Activated naive CD8-positive, alpha-beta T cell treated with anti-CD3 and anti-CD28 coated beads, Interleukin-2, amount 50 U/mL, for 16 hours (primary cell): Measurements from ENCODE around the gene SLC35G1.

Experiments used
- DNase-seq: peaks from one replicate; pipeline ENCODE4 v3.0.0-alpha.2; 2020; ENCODE audit warnings: low read depth, low spot score

The SLC35G1 gene

DNA sequence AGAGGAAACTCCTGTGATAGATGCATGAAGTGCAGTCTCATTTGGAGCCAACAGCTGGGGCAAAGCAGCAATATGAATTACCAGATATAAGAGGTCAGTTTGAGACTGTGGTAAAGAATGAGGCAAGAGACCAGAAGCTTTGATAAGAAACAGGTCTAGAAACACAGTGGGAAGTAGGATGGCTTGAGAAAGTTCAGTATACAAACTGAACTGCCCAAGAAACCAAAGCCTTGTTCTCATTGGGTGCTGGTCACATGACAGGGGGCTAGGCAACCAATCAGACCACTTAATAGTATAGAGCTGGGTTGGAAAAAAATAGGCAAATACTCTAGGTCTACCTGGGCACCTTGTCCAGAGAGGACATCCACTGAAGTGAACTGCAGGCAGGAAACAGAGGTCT lies 53.7 kb downstream of the SLC35G1 start:
- DNase-seq, result no peak

DNA sequence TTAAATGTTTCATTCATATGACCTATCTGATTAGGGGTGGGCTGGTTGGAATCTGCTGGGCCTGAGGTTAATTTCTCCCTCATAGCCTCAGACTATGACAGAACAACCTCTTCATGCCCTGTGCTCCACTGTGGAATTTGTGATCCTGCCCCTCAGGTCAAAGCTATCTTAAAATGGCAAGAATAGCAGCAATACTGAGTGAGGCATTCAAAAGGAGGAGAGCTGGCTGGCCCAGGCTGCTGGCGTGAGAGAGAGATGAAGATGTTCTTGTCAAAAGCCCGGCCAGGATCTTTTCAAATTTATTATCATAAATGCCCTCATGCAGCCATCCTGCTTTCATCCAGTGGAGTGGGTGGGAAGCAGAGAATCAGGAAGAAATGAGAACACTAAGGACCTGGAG lies 58.1 kb downstream of the SLC35G1 start:
- no peak for DNase-seq
